Ovary (tissue), 9 donors: ENCODE data around the gene BAZ2B. TPM values are rescaled to one million over a fixed set of nuclear protein-coding genes. Genes with fewer than 3 reads are reported as not detected.

Experiments
- DNase-seq, 5 donors: peaks; one replicate each; pipeline ENCODE4 v3.0.0-alpha.2; 2019 to 2020
- H3K27ac ChIP-seq, 2 donors: fragments of 200-600 bp; one replicate each; pipeline versions ENCODE4 v1.5.1 to v1.8.0; 2019 to 2022
- H3K27me3 ChIP-seq: fragments of 200-600 bp; one replicate; pipeline ENCODE4 v1.8.0; 2022
- H3K36me3 ChIP-seq: fragments of 200-600 bp; sonication (generic); one replicate; pipeline ENCODE4 v1.5.1; 2019
- H3K4me1 ChIP-seq: one replicate; pipeline ENCODE4 v1.8.1; 2013; ENCODE audit warnings: mild to moderate bottlenecking, moderate library complexity; ENCODE audit not compliant: insufficient read depth
- H3K4me3 ChIP-seq: fragments of 200-600 bp; sonication (generic); one replicate; pipeline ENCODE4 v1.5.1; 2017
- H3K9me3 ChIP-seq, 2 donors: fragments of 200-600 bp in 1 of 2; sonication (generic) in 1 of 2; one replicate each; pipeline versions ENCODE4 v1.5.1 to v1.8.1; 2013 to 2019; ENCODE audit warnings: mild to moderate bottlenecking in 1 of 2, moderate library complexity in 1 of 2
- CTCF ChIP-seq, 3 donors: fragments of 450-650 bp in 2 of 3; fragments of 200-600 bp in 1 of 3; IDR thresholded peaks; one replicate each; pipeline versions ENCODE4 v1.5.1 to v1.8.0; 2016 to 2022; ENCODE audit warnings: antibody characterized with exemption in 3 of 3, mild to moderate bottlenecking in 1 of 3
- EP300 ChIP-seq: sonication (generic); formaldehyde crosslinking; IDR thresholded peaks from one replicate; pipeline ENCODE4 v1.6.1; 2017; ENCODE audit warnings: antibody characterized with exemption
- POLR2A ChIP-seq: fragments of 450-650 bp; IDR thresholded peaks from one replicate; pipeline ENCODE4 v1.6.1; 2017; ENCODE audit warnings: antibody characterized with exemption, mild to moderate bottlenecking, moderate library complexity
- WGBS, 3 donors: extraction: QIAGEN DNeasy Blood & Tissue Kit in 1 of 3; methylation state at CpG; one replicate each; pipeline versions ENCODE4 v1.1.5 to v1.1.7; 2013 to 2017; 5-methylcytosine and 5-hydroxymethylcytosine counted together
- intact Hi-C, 4 donors: fragments of 100-400 bp; cut with DNase I; formaldehyde crosslinking; loops; one replicate each; pipeline versions ENCODE4 v1.11.0 to v1.15.1; 2022 to 2023
- polyA plus RNA-seq, 2 donors: library from polyadenylated mRNA; stranded (reverse); fragments of 200-250 nt in 1 of 2; fragments of 350-450 nt in 1 of 2; fragmentation: Illumina TruSeq in 1 of 2; extraction: RNeasy Lipid Tissue Mini Kit (QIAGEN cat#74804) in 1 of 2; gene quantifications; one replicate each; pipeline ENCODE4 v1.2.3, GENCODE V29; 2013 to 2014
- total RNA-seq, 7 donors: library from RNA; depleted of rRNA in 2 of 7; stranded (reverse); fragments of >200 nt in 2 of 7; fragmentation: NEBNext Ultra II Directional in 3 of 7; extraction: Animal tissue kit (Norgen Biotek cat#: 25700) in 3 of 7; gene quantifications; one replicate each; pipeline versions ENCODE4 v1.1.0 to v1.2.4, GENCODE V29; 2016 to 2023
- donor health status: DM: no; HTN: no; CAD: no; lungs with moderate emphysema.
- donor health status: DM: no; HTN: no; CAD: no.
- donor health status: Bipolar disorder and iron deficiency.
- donor health status: DM: yes; HTN: yes; CAD: no.
- donor health status: DM: no; HTN: no; CAD: no.
- donor health status: DM: yes; HTN: yes; CAD: no.

BAZ2B gene
- total and polyA plus RNA-seq, 9 donors = 31.8 to 131 (median 99.4) TPM

- no peaks in the 10 kb centered on the region for H3K27me3 ChIP-seq
- intact Hi-C loops = no loop called here
- TF ChIP-seq EP300 (no peak), CTCF (IDR thresholded peaks at IDR 0.05) (no peak), POLR2A (no peak)
- DNase-seq = no peak
- no peaks in the 10 kb centered on the region for H3K36me3 ChIP-seq
- WGBS, 3 donors = 95 to 96% (median 96%) methylated on average over 2 of the region's 2 CpGs
- no peak overlapping the region for H3K27ac ChIP-seq
- no peak overlapping the region for H3K4me3 ChIP-seq
- H3K4me1 ChIP-seq = peaks cover 2% of the 10 kb centered on the region
- H3K9me3 ChIP-seq = no peaks in the 10 kb centered on the region
Measured at GRCh38 chr2:159446201-159446600, 170.1 kb downstream of the BAZ2B start.

- Histone ChIP-seq H3K27ac (no peak overlapping the region), H3K4me3 (no peak overlapping the region), H3K36me3 (no peaks in the 10 kb centered on the region), H3K27me3 (no peaks in the 10 kb centered on the region), H3K9me3 (no peaks in the 10 kb centered on the region), H3K4me1 (peaks cover 2% of the 10 kb centered on the region)
- DNase-seq = no peak
- no peak for TF ChIP-seq CTCF (IDR thresholded peaks at IDR 0.05)
- TF ChIP-seq EP300 = no peak
- TF ChIP-seq POLR2A = no peak
- intact Hi-C loops = no loop called here
Measured at GRCh38 chr2:159445307-159445706, 171.0 kb downstream of the BAZ2B start.

- Histone ChIP-seq H3K4me1 (peaks cover 2% of the 10 kb centered on the region), H3K4me3 (no peak overlapping the region), H3K36me3 (no peaks in the 10 kb centered on the region), H3K27me3 (no peaks in the 10 kb centered on the region), H3K9me3 (no peaks in the 10 kb centered on the region), H3K27ac (no peak overlapping the region)
- TF ChIP-seq EP300 = no peak
- DNase-seq = no peak
- intact Hi-C loops = no loop called here
Measured at GRCh38 chr2:159444754-159445153, 171.6 kb downstream of the BAZ2B start.

- Histone ChIP-seq H3K4me3 (no peak overlapping the region), H3K27ac (no peak overlapping the region), H3K9me3 (no peaks in the 10 kb centered on the region), H3K27me3 (no peaks in the 10 kb centered on the region), H3K36me3 (no peaks in the 10 kb centered on the region), H3K4me1 (peaks cover 2% of the 10 kb centered on the region)
- intact Hi-C loops = no loop called here
- WGBS, 3 donors = 82 to 89% (median 84%) methylated on average over 2 of the region's 2 CpGs
- TF ChIP-seq EP300 (no peak), POLR2A (no peak), CTCF (IDR thresholded peaks at IDR 0.05) (no peak)
- DNase-seq = no peak
Measured at GRCh38 chr2:159442159-159442852, 174.0 kb downstream of the BAZ2B start.

GRCh38 chr2:159441182-159441581, 175.2 kb downstream of the BAZ2B start:
- no peak for TF ChIP-seq EP300
- TF ChIP-seq POLR2A = no peak
- no peak for TF ChIP-seq CTCF (IDR thresholded peaks at IDR 0.05)
- Histone ChIP-seq H3K27ac (no peak overlapping the region), H3K9me3 (no peaks in the 10 kb centered on the region), H3K36me3 (no peaks in the 10 kb centered on the region), H3K4me3 (no peak overlapping the region), H3K4me1 (peaks cover 2% of the 10 kb centered on the region), H3K27me3 (no peaks in the 10 kb centered on the region)
- intact Hi-C loops = no loop called here
- DNase-seq = no peak
- WGBS, 3 donors = 46 to 72% (median 51%) methylated on average over 1 of the region's 1 CpG
